Measurements from ENCODE around the gene PDPN.

PDPN gene

GRCh38 chr1:13618483-13618882 lies 34.9 kb downstream of the PDPN start:
- no peak for DNase-seq
- no peak for ATAC-seq

- ATAC-seq, result no peak
- no peak for DNase-seq
Measured at GRCh38 chr1:13619909-13620308, 36.3 kb downstream of the PDPN start.

GRCh38 chr1:13620825-13621224 lies 37.2 kb downstream of the PDPN start:
- no peak for DNase-seq
- ATAC-seq, result no peak

GRCh38 chr1:13622446-13622845 lies 38.8 kb downstream of the PDPN start:
- ATAC-seq, result no peak

GRCh38 chr1:13623021-13623637 lies 39.5 kb downstream of the PDPN start:
- ATAC-seq, result no peak
- DNase-seq, result no peak

More at GRCh38 chr1:13622446-13622845, 38.8 kb downstream of the PDPN start:
- no peak for DNase-seq

- no peak for ATAC-seq
- no peak for DNase-seq
Measured at GRCh38 chr1:13624526-13624925, 40.9 kb downstream of the PDPN start.

- ATAC-seq (no peak), DNase-seq (no peak)
Measured at GRCh38 chr1:13627127-13627526, 43.5 kb downstream of the PDPN start.

GRCh38 chr1:13628218-13628617 lies 44.6 kb downstream of the PDPN start:
- no peak for ATAC-seq
- no peak for DNase-seq

- DNase-seq, result no peak
- no peak for ATAC-seq
Measured at GRCh38 chr1:13628711-13629110, 45.1 kb downstream of the PDPN start.

GRCh38 chr1:13642306-13643004 lies 58.8 kb downstream of the PDPN start:
- no peak for ATAC-seq
- DNase-seq, result no peak

GRCh38 chr1:13643017-13643416 lies 59.4 kb downstream of the PDPN start:
- no peak for ATAC-seq
- no peak for DNase-seq

- no peak for ATAC-seq
Measured at GRCh38 chr1:13646521-13646920, 62.9 kb downstream of the PDPN start.

GRCh38 chr1:13651279-13651678 lies 67.6 kb downstream of the PDPN start:
- no peak for DNase-seq

More at GRCh38 chr1:13646521-13646920, 62.9 kb downstream of the PDPN start:
- DNase-seq, result no peak

GRCh38 chr1:13652238-13652637 lies 68.6 kb downstream of the PDPN start:
- DNase-seq, result no peak
- ATAC-seq, result no peak

More at GRCh38 chr1:13651279-13651678, 67.6 kb downstream of the PDPN start:
- ATAC-seq, result no peak

- ATAC-seq, result no peak
- DNase-seq, result no peak
Measured at GRCh38 chr1:13661539-13661938, 77.9 kb downstream of the PDPN start.

- DNase-seq (no peak), ATAC-seq (no peak)
Measured at GRCh38 chr1:13662493-13662892, 78.9 kb downstream of the PDPN start.

GRCh38 chr1:13663969-13664368 lies 80.3 kb downstream of the PDPN start:
- DNase-seq (no peak), ATAC-seq (no peak)

GRCh38 chr1:13664451-13664850 lies 80.8 kb downstream of the PDPN start:
- DNase-seq (no peak), ATAC-seq (no peak)

- DNase-seq (no peak), ATAC-seq (no peak)
Measured at GRCh38 chr1:13666317-13666716, 82.7 kb downstream of the PDPN start.
